IMR-90 (cell line): ENCODE results near the gene ACOXL. TPM values are rescaled to one million over a fixed set of nuclear protein-coding genes. Genes with fewer than 3 reads are reported as not detected.

Experiments
- ATAC-seq: fragments of 200-7000 bp; cut with Tn5 transposase; 2 replicates; pipeline ENCODE4 v1.9.1; 2020; ENCODE audit warnings: low read depth, mild to moderate bottlenecking, moderate library complexity
- BruUV-seq: library from RNA; stranded (reverse); fragments of 400-500 nt; replicated peaks from 2 replicates; lab custom pipeline; 2021; lab: Mats Ljungman, UMichigan
- CTCF ChIA-PET: fragments of 300-600 bp; formaldehyde crosslinking; extraction: SDS; loops from one replicate; lab custom pipeline; 2021; ENCODE audit warnings: antibody characterized with exemption; lab: Yijun Ruan, JAX
- POLR2A ChIA-PET: fragments of 300-600 bp; sonication (Branson Sonifier 250); formaldehyde crosslinking; loops from one replicate; lab custom pipeline; 2022; ENCODE audit warnings: antibody characterized with exemption; ENCODE audit not compliant: unreplicated experiment; lab: Charles Lee
- DNase-seq: peaks from one replicate; pipeline ENCODE4 v3.0.0; 2013
- H2AFZ ChIP-seq: replicated peaks from 2 replicates; pipeline ENCODE3; 2013; ENCODE audit warnings: low read length, mild to moderate bottlenecking; ENCODE audit not compliant: poor library complexity
- H2AK5ac ChIP-seq: 2 replicates; pipeline ENCODE4 v1.6.1; 2013; ENCODE audit warnings: low read depth, low read length, inconsistent platforms
- H2AK9ac ChIP-seq: replicated peaks from 2 replicates; pipeline ENCODE3; 2013; ENCODE audit warnings: mild to moderate bottlenecking, low read depth, low read length, moderate library complexity; ENCODE audit not compliant: poor library complexity
- H2BK120ac ChIP-seq: 2 replicates; pipeline ENCODE4 v1.6.1; 2013; ENCODE audit warnings: low read depth, low read length, inconsistent platforms
- H2BK15ac ChIP-seq: 3 replicates; pipeline ENCODE4 v1.6.1; 2013; ENCODE audit warnings: low read depth, low read length, inconsistent platforms
- H2BK20ac ChIP-seq: 2 replicates; pipeline ENCODE4 v1.6.1; 2013; ENCODE audit warnings: low read depth, mild to moderate bottlenecking, inconsistent platforms, low read length, moderate library complexity
- H2BK5ac ChIP-seq: 2 replicates; pipeline ENCODE4 v1.6.1; 2013; ENCODE audit warnings: mild to moderate bottlenecking, low read depth, low read length, inconsistent platforms; ENCODE audit not compliant: poor library complexity, severe bottlenecking
- H3K14ac ChIP-seq: replicated peaks from 2 replicates; pipeline ENCODE4 v1.6.1; 2013; ENCODE audit warnings: low read depth, low read length, inconsistent platforms
- H3K18ac ChIP-seq: 2 replicates; pipeline ENCODE4 v1.6.1; 2013; ENCODE audit warnings: low read depth, low read length, control low read depth
- H3K23ac ChIP-seq: 2 replicates; pipeline ENCODE4 v1.6.1; 2013; ENCODE audit warnings: low read depth, low read length, inconsistent platforms
- H3K27ac ChIP-seq: 2 replicates; pipeline ENCODE4 v1.5.1; 2013; ENCODE audit warnings: mild to moderate bottlenecking, control low read depth, low read length; ENCODE audit not compliant: insufficient read depth
- H3K27me3 ChIP-seq: 2 replicates; pipeline ENCODE4 v1.6.1; 2013; ENCODE audit warnings: low read length; ENCODE audit not compliant: control insufficient read depth, insufficient read depth
- H3K36me3 ChIP-seq: 2 replicates; pipeline ENCODE4 v1.6.1; 2013; ENCODE audit warnings: low read length, mixed read lengths; ENCODE audit not compliant: control insufficient read depth, insufficient read depth
- H3K4ac ChIP-seq: 2 replicates; pipeline ENCODE4 v1.6.1; 2013; ENCODE audit warnings: low read depth, low read length, inconsistent platforms
- H3K4me1 ChIP-seq: 2 replicates; pipeline ENCODE4 v1.6.1; 2013; ENCODE audit warnings: low read length, mixed read lengths; ENCODE audit not compliant: control insufficient read depth, insufficient read depth
- H3K4me2 ChIP-seq: 2 replicates; pipeline ENCODE4 v1.6.1; 2013; ENCODE audit warnings: low read depth, mild to moderate bottlenecking, control low read depth, low read length, moderate library complexity
- H3K4me3 ChIP-seq: 2 replicates; pipeline ENCODE4 v1.5.1; 2013; ENCODE audit warnings: low read depth, mild to moderate bottlenecking, control low read depth, low read length, moderate library complexity; ENCODE audit not compliant: insufficient read depth
- H3K56ac ChIP-seq: 2 replicates; pipeline ENCODE4 v1.6.1; 2013; ENCODE audit warnings: low read length, inconsistent platforms; ENCODE audit not compliant: insufficient read depth; ENCODE audit errors: extremely low read depth
- H3K79me1 ChIP-seq, 2 experiments: 2 replicates each; pipeline ENCODE4 v1.6.1; 2013; ENCODE audit warnings: low read length in 2 of 2, inconsistent platforms in 1 of 2, low read depth in 1 of 2
- H3K9ac ChIP-seq: 2 replicates; pipeline ENCODE4 v1.6.1; 2013; ENCODE audit warnings: low read depth, low read length, control low read depth
- H3K9me1 ChIP-seq: 2 replicates; pipeline ENCODE4 v1.6.1; 2013; ENCODE audit warnings: low read length, inconsistent platforms; ENCODE audit not compliant: insufficient read depth
- H3K9me3 ChIP-seq: 2 replicates; pipeline ENCODE4 v1.6.1; 2013; ENCODE audit warnings: low read length; ENCODE audit not compliant: control insufficient read depth, insufficient read depth
- H4K20me1 ChIP-seq: 2 replicates; pipeline ENCODE4 v1.6.1; 2013; ENCODE audit warnings: low read length, inconsistent platforms; ENCODE audit not compliant: insufficient read depth
- H4K5ac ChIP-seq: 2 replicates; pipeline ENCODE4 v1.6.1; 2013; ENCODE audit warnings: mild to moderate bottlenecking, low read depth, low read length, control low read depth
- H4K8ac ChIP-seq, 2 experiments: 2 replicates each; pipeline ENCODE4 v1.6.1; 2013; ENCODE audit warnings: low read depth in 2 of 2, low read length in 2 of 2, control low read depth in 1 of 2, inconsistent platforms in 1 of 2
- H4K91ac ChIP-seq: 2 replicates; pipeline ENCODE4 v1.6.1; 2013; ENCODE audit warnings: low read depth, low read length, inconsistent platforms; ENCODE audit not compliant: insufficient read depth
- BHLHE40 ChIP-seq: fragments of 150-350 bp; IDR thresholded peaks from 2 replicates; pipeline ENCODE4 v1.6.1; 2016; ENCODE audit warnings: mild to moderate bottlenecking, low read depth, low read length
- CEBPB ChIP-seq: IDR thresholded peaks from 2 replicates; pipeline ENCODE4 v1.6.1; 2012; ENCODE audit warnings: low read depth, low read length, improper control_type of control experiment
- CHD1 ChIP-seq: IDR thresholded peaks from 2 replicates; pipeline ENCODE4 v1.6.1; 2012; ENCODE audit warnings: low read depth, low read length, improper control_type of control experiment
- CTCF ChIP-seq: conservative IDR thresholded peaks from 2 replicates; pipeline ENCODE4 v1.5.1; 2012; ENCODE audit warnings: mild to moderate bottlenecking, low read depth, low read length, improper control_type of control experiment
- ELK1 ChIP-seq: fragments of 150-350 bp; IDR thresholded peaks from 2 replicates; pipeline ENCODE4 v1.6.1; 2016; ENCODE audit warnings: low read depth, mild to moderate bottlenecking, low read length, moderate library complexity, borderline replicate concordance
- FOS ChIP-seq: fragments of 150-350 bp; IDR thresholded peaks from 2 replicates; pipeline ENCODE4 v1.6.1; 2016; ENCODE audit warnings: low read depth, low read length
- MAFK ChIP-seq: IDR thresholded peaks from 2 replicates; pipeline ENCODE4 v1.6.1; 2012; ENCODE audit warnings: low read depth, low read length, improper control_type of control experiment
- MAZ ChIP-seq: IDR thresholded peaks from 2 replicates; pipeline ENCODE4 v1.6.1; 2012; ENCODE audit warnings: low read depth, mild to moderate bottlenecking, low read length, improper control_type of control experiment, moderate library complexity, borderline replicate concordance
- MXI1 ChIP-seq: IDR thresholded peaks from 2 replicates; pipeline ENCODE4 v1.6.1; 2012; ENCODE audit warnings: low read depth, mild to moderate bottlenecking, low read length, moderate library complexity, borderline replicate concordance
- NFE2L2 ChIP-seq: fragments of 150-350 bp; IDR thresholded peaks from 2 replicates; pipeline ENCODE4 v1.6.1; 2016; ENCODE audit warnings: low read depth, mild to moderate bottlenecking, low read length
- POLR2A ChIP-seq: IDR thresholded peaks from 2 replicates; pipeline ENCODE4 v1.6.1; 2012; ENCODE audit warnings: mild to moderate bottlenecking, low read depth, low read length
- RAD21 ChIP-seq: IDR thresholded peaks from 2 replicates; pipeline ENCODE4 v1.6.1; 2012; ENCODE audit warnings: low read length, improper control_type of control experiment
- RCOR1 ChIP-seq: IDR thresholded peaks from 2 replicates; pipeline ENCODE4 v1.6.1; 2012; ENCODE audit warnings: mild to moderate bottlenecking, low read length, improper control_type of control experiment; ENCODE audit not compliant: insufficient replicate concordance
- RFX5 ChIP-seq: IDR thresholded peaks from 2 replicates; pipeline ENCODE4 v1.8.0; 2012; ENCODE audit warnings: low read depth, mild to moderate bottlenecking, low read length, moderate library complexity
- SMC3 ChIP-seq: fragments of 150-350 bp; IDR thresholded peaks from 2 replicates; pipeline ENCODE4 v1.6.1; 2016; ENCODE audit warnings: low read depth, mild to moderate bottlenecking, antibody characterized with exemption, low read length, moderate library complexity
- USF2 ChIP-seq: fragments of 150-350 bp; IDR thresholded peaks from 2 replicates; pipeline ENCODE4 v1.6.1; 2017; ENCODE audit warnings: mild to moderate bottlenecking, antibody characterized with exemption, low read length, low read depth
- WGBS, 2 experiments: methylation state at CpG; one replicate each; pipeline versions ENCODE4 v1.1.5 to v1.1.7; 2013; ENCODE audit warnings: missing lambda C conversion rate in 2 of 2; ENCODE audit not compliant: insufficient read length in 1 of 2; ENCODE audit errors: extremely low coverage in 2 of 2; 5-methylcytosine and 5-hydroxymethylcytosine counted together
- dilution Hi-C: fragments of 300-500 bp; cut with HindIII; formaldehyde crosslinking; loops from one replicate; pipeline ENCODE4 v1.14.3; 2018; ENCODE audit warnings: low sequenced_read_pairs; ENCODE audit not compliant: unreplicated experiment
- in situ Hi-C: fragments of 300-500 bp; cut with MboI; formaldehyde crosslinking; loops from 3 replicates; pipeline ENCODE4 v1.14.3; 2019; ENCODE audit warnings: low sequenced_read_pairs, inconsistent platforms, mixed read lengths
- intact Hi-C: fragments of 100-400 bp; cut with micrococcal nuclease; formaldehyde crosslinking; loops from 2 replicates; pipeline ENCODE4 v1.10.0; 2022
- polyA plus RNA-seq, 3 experiments: library from polyadenylated mRNA; depleted of rRNA; stranded (reverse); fragments of >200 nt; gene quantifications; 2 replicates each; pipeline ENCODE4 v1.2.3, GENCODE V29; 2012; ENCODE audit warnings: low replicate concordance in 1 of 3
- total RNA-seq: library from RNA; depleted of rRNA; stranded (reverse); fragments of >200 nt; gene quantifications from 2 replicates; pipeline ENCODE4 v1.2.3, GENCODE V29; 2012

Gene ACOXL
- total and polyA plus RNA-seq, 2 of the 4 experiments (the other 2 are of a cell fraction): not detected

GRCh38 chr2:111106706-111107105 is 374.3 kb downstream of the ACOXL start:
- no TSS peak for BruUV-seq
- no peak overlapping the region for H4K91ac ChIP-seq
- H4K8ac ChIP-seq: no peak overlapping the region
- H4K5ac ChIP-seq: no peak overlapping the region
- no peak overlapping the region for H3K56ac ChIP-seq
- no peaks in the 10 kb centered on the region for H3K36me3 ChIP-seq
- no peaks in the 10 kb centered on the region for H3K9me3 ChIP-seq
- no peak overlapping the region for H3K4me2 ChIP-seq
- no peak overlapping the region for H3K4ac ChIP-seq
- H3K9ac ChIP-seq: no peak overlapping the region
- CTCF ChIA-PET: no interaction called here
- peaks cover 30% of the 10 kb centered on the region for H3K27me3 ChIP-seq
- H4K20me1 ChIP-seq: no peaks in the 10 kb centered on the region
- no CpG with 5 or more reads among the region's 5 CpGs for WGBS, 2 experiments
- no peak overlapping the region for H2BK20ac ChIP-seq
- no peak overlapping the region for H3K18ac ChIP-seq
- no peak overlapping the region for H3K4me3 ChIP-seq
- no peak overlapping the region for H3K27ac ChIP-seq
- H2BK15ac ChIP-seq: no peak overlapping the region
- TF ChIP-seq RAD21 (no peak), POLR2A (no peak), CEBPB (no peak), MAZ (no peak), RCOR1 (no peak), CTCF (no peak), NFE2L2 (no peak), BHLHE40 (no peak), ELK1 (no peak), CHD1 (no peak), FOS (no peak), SMC3 (no peak), RFX5 (no peak), MXI1 (no peak), USF2 (no peak), MAFK (no peak)
- H2AFZ ChIP-seq: no peak overlapping the region
- no peak overlapping the region for H2BK120ac ChIP-seq
- POLR2A ChIA-PET: no interaction called here
- DNase-seq: no peak
- no peak overlapping the region for H3K23ac ChIP-seq
- H2BK5ac ChIP-seq: no peak overlapping the region
- H3K79me1 ChIP-seq: no peaks in the 10 kb centered on the region
- H3K9me1 ChIP-seq: 0 out of 2 replicates have a peak, but pooled peaks cover 3% of the 10 kb centered on the region
- H3K14ac ChIP-seq: no peak overlapping the region
- H2AK9ac ChIP-seq: peak overlapping the region; percentile 70
- no peak overlapping the region for H2AK5ac ChIP-seq
- ATAC-seq: no peak
- intact Hi-C loops: no loop called here
- H3K4me1 ChIP-seq: no peaks in the 10 kb centered on the region
- dilution Hi-C loops: no loop called here
- in situ Hi-C loops: no loop called here
